T-helper 17 cell (primary cell): ENCODE results near the gene KLRC4. TPM values are rescaled to one million over a fixed set of nuclear protein-coding genes. Genes with fewer than 3 reads are reported as not detected.
"Not testable (repeated sequence)": the region's sequence is repeated elsewhere in the genome, so short reads cannot be mapped to it uniquely, and the experiment has no call there.

ENCODE experiments used
- ATAC-seq: fragments of 150-1000 bp; cut with Tn5 transposase; 2 replicates; pipeline ENCODE4 v1.10.0; 2021; ENCODE audit warnings: mild to moderate bottlenecking, moderate library complexity
- DNase-seq, 3 donors: peaks; one replicate each; pipeline versions ENCODE4 v3.0.0 to v3.0.0-alpha.2; 2020 to 2021
- H3K9me3 ChIP-seq: one replicate; pipeline ENCODE4 v1.7.0; 2013; ENCODE audit warnings: low read length, mild to moderate bottlenecking; ENCODE audit not compliant: control insufficient read depth, poor library complexity, severe bottlenecking
- H3K27ac Mint-ChIP-seq: one replicate; pipeline ENCODE4 v1.8.0; 2022; ENCODE audit warnings: mild to moderate bottlenecking, moderate library complexity, mixed read lengths
- H3K27me3 Mint-ChIP-seq: one replicate; pipeline ENCODE4 v1.8.0; 2022; ENCODE audit warnings: mixed read lengths
- H3K36me3 Mint-ChIP-seq: one replicate; pipeline ENCODE4 v1.8.0; 2022; ENCODE audit warnings: low read depth, mixed read lengths
- H3K4me1 Mint-ChIP-seq: one replicate; pipeline ENCODE4 v1.8.0; 2022; ENCODE audit warnings: mild to moderate bottlenecking, mixed read lengths
- H3K4me3 Mint-ChIP-seq: one replicate; pipeline ENCODE4 v1.8.0; 2022; ENCODE audit warnings: mild to moderate bottlenecking, moderate library complexity, mixed read lengths
- total RNA-seq, 4 donors: library from RNA in 2 of 4; stranded (reverse) in 2 of 4; gene quantifications; one replicate each; pipeline ENCODE4 v1.2.3 and lab custom pipeline; 2022 to 2026

The KLRC4 gene
- total RNA-seq, 2 donors from 2014 or later, result not detected

DNA sequence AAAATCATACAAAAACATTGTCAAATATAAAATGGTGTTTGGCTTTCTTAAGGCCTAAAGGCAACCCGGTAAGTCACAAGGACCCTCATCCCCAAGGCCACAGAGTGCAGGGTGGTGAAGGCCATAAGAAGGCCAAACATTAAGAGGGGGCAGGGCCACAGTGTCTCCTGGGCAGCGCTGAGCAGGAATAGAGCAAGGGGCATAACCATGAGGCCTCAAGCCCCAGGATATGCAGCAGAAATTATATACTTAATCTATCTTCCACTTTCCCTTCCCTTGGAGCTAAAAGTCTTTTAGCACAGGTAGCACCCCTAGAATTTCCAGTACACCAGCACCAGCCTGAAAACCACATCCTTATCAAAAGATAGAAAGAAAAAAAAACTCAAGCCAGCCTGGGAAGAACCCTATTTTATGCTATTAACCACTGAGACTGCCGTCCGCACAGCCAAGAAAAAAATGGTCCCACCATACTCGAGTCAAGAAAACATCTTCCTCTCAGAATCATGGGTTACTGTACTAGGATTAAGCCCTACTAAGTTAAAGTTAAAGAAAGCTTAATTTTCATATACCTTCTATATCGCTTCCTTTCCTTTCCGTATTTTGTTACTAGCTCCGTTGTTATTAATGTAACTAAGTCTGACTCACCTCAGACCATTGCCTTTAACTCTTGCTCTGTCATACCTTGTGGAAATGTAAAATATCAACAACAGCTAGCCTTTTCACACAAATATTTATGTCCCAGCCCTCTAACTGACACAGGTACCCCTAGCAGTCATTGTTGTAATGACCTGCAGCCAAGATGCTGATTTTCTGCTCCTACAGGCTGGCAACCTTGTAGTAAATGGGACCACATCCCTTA, 39.8 kb downstream of the KLRC4 start:
- no peak for ATAC-seq
- Mint-ChIP-seq H3K4me3 (no peak overlapping the region), H3K27ac (no peak overlapping the region)

DNA sequence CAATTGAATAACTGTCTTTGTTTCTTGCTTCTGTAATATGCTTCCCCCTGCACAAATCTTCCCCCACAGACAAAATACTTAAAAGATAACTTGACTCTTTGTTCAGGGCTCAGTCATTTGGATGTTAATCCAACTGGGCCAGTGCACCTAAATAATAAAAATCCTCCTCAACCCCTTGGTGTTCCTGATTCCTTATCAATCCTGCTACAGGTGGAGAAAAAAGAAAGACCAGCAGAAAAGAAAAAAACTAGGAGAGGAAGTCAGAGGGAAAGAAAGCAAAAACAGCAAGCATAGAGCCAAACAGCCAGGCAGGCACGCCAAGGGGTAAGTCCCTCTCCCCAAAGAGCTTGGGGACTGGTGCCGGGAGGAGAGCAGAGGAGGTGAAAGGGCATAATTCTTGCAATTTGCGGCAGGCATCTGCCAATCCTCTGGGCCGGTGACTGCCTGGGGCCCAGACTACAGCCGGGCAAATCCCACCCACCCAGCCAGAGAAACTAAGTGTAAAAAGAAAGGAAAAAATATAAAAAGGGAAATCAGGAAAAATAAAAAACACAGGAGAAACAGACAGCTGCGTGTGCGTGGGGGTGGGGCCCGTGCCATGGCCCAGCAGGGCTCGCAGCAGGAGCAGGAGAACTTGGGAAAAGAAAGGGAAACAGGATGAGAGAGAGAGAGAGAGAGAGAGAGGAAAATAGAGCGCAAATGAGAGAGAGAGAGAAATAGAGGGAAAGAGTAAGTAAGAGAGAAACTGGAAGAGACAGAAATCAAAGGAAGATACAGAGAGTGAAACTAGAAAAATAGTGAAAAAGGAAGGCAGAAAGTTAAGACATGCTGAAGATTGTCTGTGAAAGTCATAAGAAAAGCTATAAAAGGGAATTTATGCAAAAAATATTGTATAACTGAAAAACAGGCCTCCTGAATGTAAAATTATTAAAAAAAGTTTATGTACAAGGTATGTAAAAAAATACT, 41.1 kb downstream of the KLRC4 start:
- peaks cover 7% of the 10 kb centered on the region for H3K36me3 Mint-ChIP-seq
- H3K4me3 Mint-ChIP-seq, result no peak overlapping the region
- peak overlapping the region; percentile 35 for H3K27ac Mint-ChIP-seq
- DNase-seq, result no peak
- peaks cover 8% of the 10 kb centered on the region for H3K4me1 Mint-ChIP-seq
- H3K27me3 Mint-ChIP-seq, result peaks cover 20% of the 10 kb centered on the region
- H3K9me3 ChIP-seq, result no peaks in the 10 kb centered on the region
- ATAC-seq, result no peak

More for the DNA sequence above, 39.8 kb downstream of the KLRC4 start:
- Mint-ChIP-seq H3K4me1 (peaks cover 8% of the 10 kb centered on the region), H3K27me3 (peaks cover 26% of the 10 kb centered on the region), H3K36me3 (peaks cover 7% of the 10 kb centered on the region)
- DNase-seq, result no peak
- H3K9me3 ChIP-seq, result no peaks in the 10 kb centered on the region

DNA sequence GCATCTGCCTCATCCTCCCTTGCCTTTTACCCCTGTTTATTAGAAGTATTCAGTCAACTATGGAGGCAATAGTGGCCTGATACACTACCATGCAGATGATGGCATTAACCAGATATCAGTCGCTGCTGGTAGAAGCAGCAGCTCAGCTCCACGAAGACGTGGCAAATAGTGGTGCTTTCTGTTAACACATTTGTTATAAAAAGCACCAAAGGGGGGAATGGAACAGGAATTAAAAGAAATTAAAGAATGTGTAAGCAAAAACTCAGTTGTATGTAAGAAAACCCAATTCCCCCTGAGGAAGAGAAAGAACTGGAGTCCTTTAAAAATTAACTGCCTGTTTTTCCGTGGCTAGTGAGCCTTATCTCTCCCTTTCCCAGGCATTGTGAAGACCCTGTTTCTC, 41.8 kb downstream of the KLRC4 start:
- H3K4me1 Mint-ChIP-seq, DNase-seq, H3K9me3 ChIP-seq, ATAC-seq, H3K36me3 Mint-ChIP-seq, H3K27ac Mint-ChIP-seq, H3K4me3 Mint-ChIP-seq: not testable (repeated sequence)
- H3K27me3 Mint-ChIP-seq, result peaks cover 17% of the 10 kb centered on the region

DNA sequence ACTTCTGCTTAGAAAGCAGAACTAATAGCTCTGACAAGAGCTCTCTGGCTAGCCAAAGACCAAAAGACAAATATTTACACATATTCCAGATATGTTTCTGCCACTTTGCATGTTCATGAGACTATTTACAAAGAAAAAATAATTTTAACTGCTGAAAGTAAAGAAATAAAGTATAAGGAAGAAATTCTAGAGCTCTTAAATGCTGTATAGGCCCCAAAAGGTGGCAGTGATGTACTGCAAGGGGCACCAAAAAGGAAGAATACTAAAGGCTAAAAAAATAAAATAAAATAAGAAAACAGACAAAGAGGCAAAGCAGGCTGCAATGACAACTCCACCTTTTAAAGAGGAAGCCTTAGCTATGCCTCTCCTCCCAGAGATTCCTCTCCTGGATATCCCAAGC, 42.7 kb downstream of the KLRC4 start:
- H3K9me3 ChIP-seq, result no peaks in the 10 kb centered on the region
- ATAC-seq (no peak), DNase-seq (no peak)
- Mint-ChIP-seq H3K27ac (no peak overlapping the region), H3K4me3 (no peak overlapping the region), H3K27me3 (peaks cover 9% of the 10 kb centered on the region), H3K4me1 (no peaks in the 10 kb centered on the region), H3K36me3 (peaks cover 3% of the 10 kb centered on the region)

DNA sequence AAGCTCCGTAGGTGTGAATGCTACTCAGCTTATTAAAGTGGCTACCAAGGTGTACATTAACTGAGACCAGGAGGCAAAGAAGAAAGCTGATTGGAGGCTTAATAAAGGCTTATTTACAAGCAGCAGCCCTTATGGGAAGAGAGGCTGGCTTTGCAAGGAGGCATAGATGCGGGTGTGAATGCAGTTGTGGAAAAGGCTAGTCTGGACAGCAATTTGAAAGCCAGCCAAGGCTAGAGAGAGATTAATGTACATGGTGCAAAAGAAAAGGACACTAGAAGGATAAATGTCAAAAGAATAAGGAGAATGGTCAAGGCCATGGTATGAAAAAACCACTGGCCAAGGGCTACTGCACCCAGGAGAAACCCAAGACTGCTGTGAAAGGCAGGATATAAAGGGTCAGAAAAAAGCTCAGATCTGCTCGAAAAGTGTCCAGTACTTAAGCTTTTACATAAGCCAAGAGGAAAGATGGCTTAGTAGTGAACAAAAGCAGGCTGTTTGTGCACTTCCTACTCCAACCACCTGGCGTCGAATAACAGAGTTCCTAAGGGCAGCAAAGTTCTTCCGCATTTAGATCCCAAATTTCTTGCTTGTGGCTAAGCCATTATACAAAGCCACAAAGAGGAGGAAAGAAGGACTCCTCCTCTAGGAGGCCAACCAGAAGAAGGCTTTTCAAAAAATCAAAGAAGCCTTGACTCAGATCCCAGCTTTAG, 43.7 kb downstream of the KLRC4 start:
- Mint-ChIP-seq H3K4me1 (no peaks in the 10 kb centered on the region), H3K27ac (no peak overlapping the region), H3K4me3 (no peak overlapping the region), H3K36me3 (peaks cover 3% of the 10 kb centered on the region), H3K27me3 (peaks cover 4% of the 10 kb centered on the region)
- no peaks in the 10 kb centered on the region for H3K9me3 ChIP-seq
- ATAC-seq, result no peak
- no peak for DNase-seq

DNA sequence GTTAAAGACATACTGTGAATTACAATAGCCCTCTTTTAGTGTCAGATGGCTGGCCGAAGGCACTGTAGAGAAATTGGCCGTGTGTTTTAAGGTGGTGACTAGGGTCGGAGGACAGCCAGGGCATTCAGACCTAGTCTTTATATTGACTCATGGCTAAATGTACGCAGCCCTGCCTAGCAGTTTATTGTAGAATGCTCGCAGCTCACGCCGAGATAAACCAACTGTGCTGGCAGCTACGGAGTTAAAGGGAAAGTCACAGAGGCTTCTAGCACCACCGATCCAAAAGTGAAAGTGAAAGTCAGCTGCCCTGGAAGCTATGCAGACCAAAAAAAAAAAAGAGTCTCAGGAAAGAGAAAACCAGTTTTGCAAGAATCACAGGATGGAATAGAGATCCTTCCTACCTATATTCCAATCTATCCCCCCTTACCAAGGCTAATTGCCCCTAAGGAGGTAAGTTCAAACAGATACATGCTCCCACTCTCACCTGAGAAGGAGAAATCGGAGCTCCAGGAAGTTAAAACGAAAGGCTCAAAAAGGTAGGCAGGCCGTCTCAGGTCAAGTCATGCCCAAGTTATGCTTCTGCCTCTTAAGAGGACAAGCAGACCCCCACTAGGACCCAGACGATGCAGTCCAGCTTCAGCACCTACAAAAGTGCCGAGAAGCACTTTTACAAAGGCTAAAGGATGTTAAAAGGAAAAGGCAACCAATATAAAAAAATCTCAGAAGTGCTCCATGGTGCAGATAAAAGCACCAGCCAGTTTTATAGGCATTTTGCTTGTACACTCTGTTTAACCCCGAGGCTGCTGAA, 44.5 kb downstream of the KLRC4 start:
- peaks cover 3% of the 10 kb centered on the region for H3K36me3 Mint-ChIP-seq
- DNase-seq, result peak in 2 of 3 donors; percentile 18 to 39
- no peaks in the 10 kb centered on the region for H3K9me3 ChIP-seq
- H3K4me3 Mint-ChIP-seq, result no peak overlapping the region
- ATAC-seq, result peak; percentile 86
- H3K27me3 Mint-ChIP-seq, result no peaks in the 10 kb centered on the region
- no peak overlapping the region for H3K27ac Mint-ChIP-seq
- H3K4me1 Mint-ChIP-seq, result no peaks in the 10 kb centered on the region

DNA sequence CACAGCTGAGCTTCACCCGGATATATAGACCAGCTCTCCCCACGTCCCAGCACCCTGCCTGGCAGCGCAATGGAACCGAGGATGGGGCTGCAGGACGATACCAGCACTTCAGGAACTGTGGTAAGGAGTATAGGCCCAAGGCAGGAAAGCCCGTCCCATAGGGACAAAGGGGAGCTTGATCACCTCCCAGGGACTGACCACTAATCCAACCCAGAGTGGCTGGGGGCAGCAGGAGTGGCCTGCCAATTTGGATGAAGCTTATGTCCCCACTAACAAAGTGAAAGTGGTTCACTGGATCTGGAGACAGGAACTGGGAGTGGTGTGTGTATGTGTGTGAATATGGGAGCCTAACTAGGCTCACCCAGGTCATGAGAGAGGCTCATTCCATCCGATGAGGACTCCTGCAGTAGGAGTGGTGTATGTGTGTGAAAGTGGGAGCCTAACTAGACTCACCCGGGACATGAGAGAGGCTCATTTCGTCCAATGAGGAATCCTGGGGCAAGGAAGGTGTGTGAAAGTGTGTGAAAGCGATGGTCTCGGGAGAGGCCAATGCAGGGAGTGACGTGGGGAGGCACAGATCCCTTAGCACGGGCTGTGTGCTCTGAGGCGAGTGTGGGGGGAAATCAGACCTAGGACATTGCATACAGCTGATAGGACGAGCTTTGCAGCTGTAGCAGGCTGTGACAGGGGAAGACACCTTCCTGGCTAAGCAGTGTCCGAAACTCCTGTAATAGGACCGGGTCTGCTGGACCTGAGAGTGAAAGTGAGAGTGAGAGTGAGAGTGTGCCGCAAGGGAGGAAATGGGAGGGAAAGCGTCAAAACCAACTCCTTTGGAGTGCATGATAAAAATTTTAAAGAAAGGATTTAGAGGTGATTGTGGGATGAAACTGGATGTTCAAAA, 45.4 kb downstream of the KLRC4 start:
- Mint-ChIP-seq H3K36me3 (peaks cover 3% of the 10 kb centered on the region), H3K27me3 (peaks cover under 1% of the 10 kb centered on the region), H3K4me1 (no peaks in the 10 kb centered on the region), H3K4me3 (no peak overlapping the region), H3K27ac (no peak overlapping the region)
- DNase-seq (no peak), ATAC-seq (peak; percentile 61)
- no peaks in the 10 kb centered on the region for H3K9me3 ChIP-seq

DNA sequence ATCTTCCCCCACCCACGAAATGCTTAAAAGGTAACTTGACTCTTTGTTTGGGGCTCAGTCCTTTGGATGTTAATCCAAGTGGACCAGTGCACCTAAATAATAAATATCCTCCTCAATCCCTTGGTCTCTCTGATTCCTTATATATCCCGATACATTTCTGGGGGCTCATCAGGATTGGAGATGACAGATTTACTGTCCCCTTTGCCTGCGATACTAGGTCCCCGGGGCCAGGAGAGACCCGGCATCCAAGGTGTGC, 46.0 kb downstream of the KLRC4 start:
- no peak for ATAC-seq
- H3K4me3 Mint-ChIP-seq, result no peak overlapping the region

DNA sequence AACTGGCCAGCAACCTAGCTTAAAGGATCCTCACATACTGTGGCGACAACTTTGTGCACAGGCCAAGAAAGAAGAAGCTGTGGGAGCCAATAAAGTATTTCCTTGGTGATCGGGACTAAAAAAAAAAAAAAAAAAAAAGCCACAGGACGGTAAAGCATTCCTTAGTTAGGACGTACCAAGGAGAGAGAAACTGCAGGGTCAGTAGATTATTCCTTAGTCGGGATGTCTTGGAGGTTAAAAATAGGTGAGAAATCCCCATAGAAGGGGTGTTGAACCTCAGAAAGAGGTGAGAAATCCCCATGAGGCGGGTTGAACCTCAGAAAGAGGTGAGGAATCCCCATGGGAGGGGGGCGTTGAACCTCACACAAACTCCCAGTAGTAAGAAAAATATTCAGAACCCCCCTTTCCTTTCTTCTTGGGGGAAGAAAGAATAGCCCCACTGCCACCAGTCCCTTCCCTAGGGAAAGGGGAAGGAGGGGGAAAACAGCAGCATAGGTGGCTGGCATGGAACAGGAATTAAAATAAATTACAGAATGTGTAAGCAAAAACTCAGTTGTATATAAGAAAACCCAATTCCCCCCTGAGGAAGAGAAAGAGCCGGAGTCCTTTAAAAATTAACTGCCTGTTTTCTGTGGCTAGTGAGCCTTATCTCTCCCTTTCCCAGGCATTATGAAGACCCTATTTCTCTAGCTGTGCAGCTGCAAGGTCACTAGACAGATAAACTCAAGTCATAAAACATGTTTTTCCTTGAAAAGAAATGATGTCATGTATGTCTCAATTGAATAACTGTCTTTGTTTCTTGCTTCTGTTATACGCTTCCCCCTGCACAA, 46.5 kb downstream of the KLRC4 start:
- H3K4me1 Mint-ChIP-seq, result no peaks in the 10 kb centered on the region
- no peak overlapping the region for H3K4me3 Mint-ChIP-seq
- DNase-seq (no peak), ATAC-seq (no peak)
- H3K36me3 Mint-ChIP-seq, result no peaks in the 10 kb centered on the region
- H3K27ac Mint-ChIP-seq, result peak overlapping the region; percentile 57
- peaks cover 8% of the 10 kb centered on the region for H3K27me3 Mint-ChIP-seq
- no peaks in the 10 kb centered on the region for H3K9me3 ChIP-seq

More for the DNA sequence above, 46.0 kb downstream of the KLRC4 start:
- no peak overlapping the region for H3K27ac Mint-ChIP-seq
- DNase-seq, result no peak
- H3K9me3 ChIP-seq, result no peaks in the 10 kb centered on the region
- H3K4me1 Mint-ChIP-seq, result no peaks in the 10 kb centered on the region
- H3K36me3 Mint-ChIP-seq, result peaks cover under 1% of the 10 kb centered on the region
- H3K27me3 Mint-ChIP-seq, result peaks cover 7% of the 10 kb centered on the region

DNA sequence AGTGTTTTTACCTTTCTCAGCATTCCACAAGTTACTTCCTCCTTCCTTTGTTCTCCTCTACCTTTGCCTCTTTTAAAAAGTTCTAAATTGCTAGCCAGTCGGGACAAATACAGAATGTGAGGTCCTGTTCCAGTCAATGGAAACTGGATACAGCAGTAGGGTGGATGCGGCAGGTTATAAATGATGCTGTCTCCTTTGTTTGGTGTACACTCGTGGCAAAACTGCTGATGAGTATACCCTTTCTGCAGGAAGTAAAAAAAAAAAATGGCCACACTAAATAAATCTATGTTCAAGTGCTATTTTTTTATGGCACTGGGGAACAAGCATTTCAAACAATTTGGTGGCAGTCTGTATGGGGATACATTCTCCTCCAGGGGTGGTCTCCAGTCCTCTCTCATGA, 47.2 kb downstream of the KLRC4 start:
- DNase-seq (no peak), ATAC-seq (no peak)
- H3K9me3 ChIP-seq, result no peaks in the 10 kb centered on the region
- Mint-ChIP-seq H3K36me3 (no peaks in the 10 kb centered on the region), H3K27me3 (peaks cover 13% of the 10 kb centered on the region), H3K4me1 (no peaks in the 10 kb centered on the region), H3K27ac (peak overlapping the region; percentile 57), H3K4me3 (no peak overlapping the region)

DNA sequence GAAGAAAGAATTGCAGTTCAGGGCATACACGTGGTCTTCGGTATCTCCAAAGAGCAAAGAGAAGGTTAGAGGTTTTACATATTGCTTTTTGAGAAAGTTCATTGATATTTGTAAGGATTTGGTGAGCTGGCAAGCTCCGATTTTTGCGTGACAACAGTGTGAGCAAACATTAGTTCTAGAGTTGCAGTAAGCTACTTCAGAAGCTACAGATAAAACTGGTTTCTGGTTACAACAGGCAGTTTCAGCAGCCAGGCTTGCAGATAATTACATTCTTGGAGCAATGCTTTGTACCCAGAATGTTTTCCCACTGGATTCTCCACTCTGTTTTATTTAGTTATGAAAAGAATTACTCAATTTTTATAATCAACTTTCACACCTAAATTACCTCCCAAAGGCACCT, 47.9 kb downstream of the KLRC4 start:
- no peak overlapping the region for H3K4me3 Mint-ChIP-seq
- no peaks in the 10 kb centered on the region for H3K4me1 Mint-ChIP-seq
- H3K36me3 Mint-ChIP-seq, result no peaks in the 10 kb centered on the region
- no peak overlapping the region for H3K27ac Mint-ChIP-seq
- H3K27me3 Mint-ChIP-seq, result peaks cover 13% of the 10 kb centered on the region
- ATAC-seq (no peak), DNase-seq (no peak)
- H3K9me3 ChIP-seq, result no peaks in the 10 kb centered on the region
